ELF-1 (cell line): ENCODE data around the gene CELF2.

ENCODE experiments used
- DNase-seq: peaks from one replicate; pipeline ENCODE4 v3.0.0-alpha.2; 2016; ENCODE audit warnings: low read depth, low spot score

Gene CELF2

GRCh38 chr10:11245510-11245909 is 227.8 kb downstream of the CELF2 start:
- DNase-seq = no peak

DNA sequence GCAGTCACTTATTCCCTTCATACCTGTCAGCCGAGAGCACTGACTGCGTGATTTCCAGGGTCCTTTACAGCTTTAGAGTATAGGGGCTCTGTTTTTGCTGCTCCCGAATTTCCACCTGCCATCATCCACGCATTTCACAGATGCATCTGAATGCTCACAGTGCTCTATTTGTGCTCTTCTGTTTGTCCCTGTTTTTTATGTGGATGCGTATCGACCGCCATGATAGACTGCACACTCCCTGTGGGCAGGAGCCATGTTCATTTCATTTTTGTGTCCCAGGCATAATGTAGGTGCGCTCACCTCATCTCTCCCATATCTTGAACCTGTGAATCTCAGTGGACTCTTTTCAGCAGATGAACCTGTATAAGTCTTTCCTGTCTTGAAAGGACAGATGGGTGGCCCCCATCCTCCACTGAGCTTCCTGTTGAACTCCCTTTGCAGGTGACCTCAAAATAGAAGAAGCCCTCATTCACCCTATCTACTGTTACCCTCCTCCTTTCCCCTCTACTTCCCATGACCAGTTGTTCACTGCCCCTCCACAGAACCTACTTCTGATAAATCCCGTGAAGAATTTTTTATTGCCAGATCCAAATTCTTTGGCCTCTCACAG is 228.4 kb downstream of the CELF2 start:
- no peak for DNase-seq

DNA sequence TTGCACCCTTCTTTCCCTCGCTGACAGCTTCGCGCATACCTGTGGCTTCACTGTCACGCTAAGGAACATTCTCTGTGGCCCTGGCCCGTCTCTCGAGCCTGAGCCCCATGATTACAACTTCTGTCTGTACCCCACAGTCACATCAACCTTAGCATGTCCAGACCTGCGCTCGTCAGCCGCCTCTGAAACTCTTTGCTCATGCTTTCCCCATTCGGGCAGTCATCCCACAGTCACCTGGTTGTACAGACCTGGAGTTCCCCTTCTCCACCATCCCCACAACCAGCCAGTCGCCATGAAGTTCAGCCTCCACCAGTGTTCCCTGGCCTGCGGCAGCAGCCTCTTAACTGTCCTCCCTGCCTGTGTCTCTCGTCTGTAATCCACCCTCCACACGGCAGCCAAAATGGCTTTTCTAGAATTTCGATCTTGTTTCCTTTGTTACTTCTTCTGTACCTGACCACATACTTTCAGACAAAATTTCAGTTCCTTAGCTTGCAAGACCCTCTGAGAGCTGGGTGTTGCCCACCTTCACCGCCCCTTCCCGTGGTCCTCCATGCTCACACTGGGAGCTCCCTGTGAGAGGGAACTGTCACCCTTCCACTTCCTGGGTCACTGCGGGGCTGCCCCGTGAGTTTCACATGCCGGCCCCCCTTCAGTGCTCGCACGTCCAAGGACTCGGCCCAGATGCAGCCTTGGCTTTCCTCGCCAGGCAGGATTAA is 229.2 kb downstream of the CELF2 start:
- no peak for DNase-seq

DNA sequence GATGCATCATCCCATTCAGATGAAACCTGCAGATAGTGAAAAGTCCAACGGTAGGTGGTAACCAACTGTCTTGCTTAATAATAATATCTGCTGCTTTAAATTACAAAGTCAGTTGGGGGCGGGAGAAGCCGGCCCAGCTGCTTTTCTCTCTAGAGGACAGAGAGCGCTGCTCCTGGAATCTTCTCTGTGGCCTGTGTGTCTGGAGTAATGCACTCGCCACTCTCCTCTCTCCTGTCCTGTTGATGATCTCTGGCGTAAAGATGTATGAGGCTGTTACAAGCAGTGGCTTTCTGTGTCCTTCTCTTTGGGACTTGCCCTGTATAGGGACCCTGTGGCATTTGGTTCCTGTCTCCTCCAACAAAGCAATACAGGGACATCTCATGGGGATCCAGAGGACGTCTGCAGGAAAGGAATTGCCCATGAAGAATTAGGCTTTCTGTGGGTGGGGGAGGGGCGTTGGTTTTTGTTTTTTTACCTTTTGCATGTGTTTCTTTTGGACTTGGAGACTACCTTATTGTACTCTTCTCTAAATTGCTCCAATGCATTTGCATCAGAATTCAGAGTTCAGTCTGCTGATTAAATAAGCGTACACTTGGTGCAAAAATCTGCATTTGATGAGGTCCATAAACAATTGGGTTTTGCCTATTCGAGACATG is 231.6 kb downstream of the CELF2 start:
- peak; percentile 15 for DNase-seq

DNA sequence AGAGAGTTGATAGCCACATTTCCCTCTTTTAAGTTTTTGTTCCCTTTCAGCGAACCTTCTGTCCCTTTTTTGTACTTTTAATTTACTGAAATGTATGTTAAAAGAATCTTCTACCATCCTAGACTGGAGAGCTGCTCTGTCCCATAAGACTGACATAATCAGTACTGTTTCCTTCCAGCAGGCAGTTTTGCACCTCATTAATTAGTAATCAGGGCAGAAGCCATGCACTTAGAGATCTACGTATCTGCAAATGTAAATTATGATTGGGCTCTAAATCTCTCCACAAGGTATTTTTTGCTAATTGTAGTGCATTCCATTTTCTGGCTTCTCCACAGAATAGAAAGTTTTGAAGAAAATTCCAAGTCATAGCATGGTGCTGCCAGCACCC is 232.1 kb downstream of the CELF2 start:
- DNase-seq = no peak

- no peak for DNase-seq
Measured at GRCh38 chr10:11250304-11250703, 232.6 kb downstream of the CELF2 start.

- DNase-seq = no peak
Measured at GRCh38 chr10:11252887-11253286, 235.2 kb downstream of the CELF2 start.

DNA sequence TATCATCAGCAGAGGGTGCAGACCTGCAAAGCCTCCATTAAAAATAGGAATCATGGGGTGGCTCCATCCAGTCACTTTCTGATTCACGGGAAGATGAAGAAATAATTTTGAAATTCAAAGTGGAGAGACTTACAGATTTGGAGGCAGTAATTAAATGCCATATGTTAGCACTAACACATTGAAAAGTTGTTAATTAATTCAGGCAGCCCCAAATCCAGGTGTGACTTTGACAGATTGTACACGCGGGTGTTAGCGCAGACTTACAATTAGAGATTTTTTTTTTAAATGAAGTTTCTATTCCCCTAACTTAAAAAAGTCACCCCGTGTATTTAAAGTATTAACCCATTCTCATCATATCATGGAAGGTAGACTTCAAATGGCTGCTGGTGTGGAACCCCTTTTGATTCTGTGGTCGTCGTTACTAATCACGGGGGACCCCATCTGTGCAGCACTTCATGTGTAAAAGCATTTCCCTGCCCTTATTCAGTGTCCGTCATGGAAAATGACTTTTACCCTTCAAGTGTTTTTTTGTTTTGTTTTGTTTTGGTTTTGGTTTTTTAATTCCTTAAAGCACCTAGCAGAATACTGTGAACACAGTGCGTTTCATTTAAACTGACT is 235.8 kb downstream of the CELF2 start:
- DNase-seq = no peak

- no peak for DNase-seq
Measured at GRCh38 chr10:11255156-11255555, 237.5 kb downstream of the CELF2 start.

- no peak for DNase-seq
Measured at GRCh38 chr10:11255796-11256444, 238.2 kb downstream of the CELF2 start.

- no peak for DNase-seq
Measured at GRCh38 chr10:11256896-11257295, 239.2 kb downstream of the CELF2 start.

GRCh38 chr10:11257440-11258090 is 239.9 kb downstream of the CELF2 start:
- DNase-seq = no peak

GRCh38 chr10:11260170-11260569 is 242.5 kb downstream of the CELF2 start:
- peak; percentile 4 for DNase-seq

DNA sequence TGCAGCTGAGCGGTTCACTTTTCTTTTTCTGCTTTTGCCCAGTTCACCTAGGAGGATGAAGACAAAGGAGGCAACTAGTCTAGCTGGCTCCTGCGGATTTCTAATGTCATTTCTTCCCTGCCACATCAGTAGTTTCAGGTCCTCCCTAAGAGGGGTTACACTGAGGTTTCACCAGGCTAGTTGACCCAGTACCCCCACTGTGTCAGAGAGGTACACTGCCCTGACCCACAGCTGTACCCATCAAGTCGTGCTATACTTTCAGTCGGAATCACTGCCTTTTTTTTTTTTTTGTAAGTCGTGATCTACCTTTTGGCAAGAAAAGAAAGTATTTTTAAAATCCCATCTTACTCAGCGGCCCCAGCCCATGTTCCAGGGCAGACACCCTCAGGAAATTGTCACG is 243.5 kb downstream of the CELF2 start:
- no peak for DNase-seq

DNA sequence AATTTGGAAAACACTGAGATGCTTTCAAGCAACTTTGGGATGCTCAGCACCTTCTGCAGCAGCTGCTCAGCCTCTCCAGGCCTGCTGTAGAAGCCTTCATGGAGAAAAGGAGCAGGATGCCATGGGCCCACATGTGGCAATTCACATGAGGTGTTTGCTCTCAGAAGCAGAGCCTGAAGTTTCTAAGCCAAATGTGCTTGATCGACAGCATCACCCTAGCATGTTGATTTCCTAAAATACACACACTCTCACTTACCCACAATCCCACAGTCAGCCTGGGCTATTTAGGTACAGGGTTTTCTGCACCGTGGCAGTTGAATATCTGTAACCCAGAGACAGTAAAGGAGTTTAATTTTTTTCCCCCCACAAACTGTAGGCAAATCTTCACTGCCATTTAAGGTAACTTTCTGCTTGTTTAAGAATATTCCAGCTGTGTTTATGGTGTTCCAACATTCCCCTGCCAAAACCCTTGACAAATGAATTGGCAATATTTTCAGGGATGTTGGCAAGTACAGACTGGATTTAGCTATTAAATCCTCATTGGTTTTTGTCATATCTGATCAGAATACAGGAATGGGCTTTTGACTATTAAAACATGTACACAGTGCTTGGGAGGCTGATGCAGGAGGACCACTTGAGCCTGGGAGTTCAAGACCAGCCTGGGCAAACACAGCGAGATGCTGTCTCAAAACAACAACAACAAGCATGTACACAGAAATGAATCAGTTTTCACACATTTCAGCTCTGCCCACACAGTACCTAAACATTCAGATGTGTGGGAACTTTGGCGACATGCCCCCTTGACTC is 244.2 kb downstream of the CELF2 start:
- DNase-seq = no peak

GRCh38 chr10:11262494-11263345 is 245.0 kb downstream of the CELF2 start:
- DNase-seq = no peak

DNA sequence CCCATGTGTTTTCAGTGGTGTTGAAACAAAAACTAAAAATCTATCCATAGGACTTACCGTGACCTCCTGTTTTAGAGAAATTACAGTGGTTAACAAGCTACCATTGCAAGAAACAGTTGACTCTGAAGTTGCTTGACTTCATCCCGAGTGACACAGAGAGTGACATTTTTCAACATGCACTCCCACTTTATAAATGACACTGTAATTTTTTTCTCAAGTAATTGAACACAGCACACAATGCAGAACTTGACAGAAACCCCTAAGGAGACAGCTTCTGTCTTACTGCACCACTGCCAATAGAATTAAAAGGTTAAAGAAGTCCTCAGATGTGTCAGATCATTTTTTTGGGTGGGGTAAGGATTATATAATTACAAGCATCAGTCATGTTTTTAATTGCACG is 246.1 kb downstream of the CELF2 start:
- no peak for DNase-seq

- no peak for DNase-seq
Measured at GRCh38 chr10:11264296-11265048, 246.8 kb downstream of the CELF2 start.

DNA sequence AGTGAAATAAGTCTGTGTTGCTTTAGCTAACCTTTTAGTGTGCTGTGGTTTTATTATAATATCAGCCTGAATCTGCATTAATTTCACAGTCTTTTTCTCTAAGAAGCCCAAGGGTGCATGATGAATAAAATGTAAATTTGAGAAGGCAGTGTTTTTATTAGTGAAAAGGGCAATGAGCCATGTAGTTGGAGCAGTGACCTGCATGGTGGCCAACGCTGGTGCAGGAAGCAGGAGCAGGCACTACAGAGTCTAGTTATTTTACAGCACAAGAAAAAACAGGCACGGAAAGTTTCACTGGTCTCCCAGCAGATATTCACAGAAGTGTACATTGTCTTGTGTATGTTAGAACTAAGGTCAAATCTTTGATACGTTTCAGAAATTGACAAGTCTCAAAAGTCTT is 247.8 kb downstream of the CELF2 start:
- DNase-seq = no peak
